HG03378 (cell line): ENCODE measurements around the gene GUCY2F.

ENCODE experiments used
- ATAC-seq: cut with Tn5 transposase; IDR thresholded peaks from one replicate; pipeline ENCODE4 v1.9.1; 2021; ENCODE audit warnings: mild to moderate bottlenecking, moderate library complexity; ENCODE audit not compliant: unreplicated experiment

GUCY2F gene

GRCh38 chrX:109398061-109398460 lies 83.8 kb downstream of the GUCY2F start:
- ATAC-seq: no peak

- ATAC-seq: peak; percentile 56
Observed at GRCh38 chrX:109393859-109394258, 88.0 kb downstream of the GUCY2F start.

GRCh38 chrX:109392895-109393294 lies 89.0 kb downstream of the GUCY2F start:
- ATAC-seq: no peak

GRCh38 chrX:109390556-109390955 lies 91.3 kb downstream of the GUCY2F start:
- ATAC-seq: no peak

- ATAC-seq: no peak
Observed at GRCh38 chrX:109389917-109390316, 92.0 kb downstream of the GUCY2F start.

GRCh38 chrX:109384699-109385098 lies 97.2 kb downstream of the GUCY2F start:
- ATAC-seq: no peak

GRCh38 chrX:109382332-109382731 lies 99.6 kb downstream of the GUCY2F start:
- no peak for ATAC-seq

GRCh38 chrX:109378281-109378680 lies 103.6 kb downstream of the GUCY2F start:
- no peak for ATAC-seq

GRCh38 chrX:109374262-109374960 lies 107.5 kb downstream of the GUCY2F start:
- ATAC-seq: no peak

GRCh38 chrX:109373468-109373867 lies 108.4 kb downstream of the GUCY2F start:
- peak; percentile 68 for ATAC-seq

GRCh38 chrX:109372716-109373115 lies 109.2 kb downstream of the GUCY2F start:
- no peak for ATAC-seq

GRCh38 chrX:109372291-109372690 lies 109.6 kb downstream of the GUCY2F start:
- no peak for ATAC-seq

GRCh38 chrX:109362101-109362500 lies 119.8 kb downstream of the GUCY2F start:
- ATAC-seq: no peak

GRCh38 chrX:109360301-109360700 lies 121.6 kb downstream of the GUCY2F start:
- ATAC-seq: no peak

GRCh38 chrX:109357706-109358105 lies 124.2 kb downstream of the GUCY2F start:
- ATAC-seq: no peak

GRCh38 chrX:109356684-109357083 lies 125.2 kb downstream of the GUCY2F start:
- no peak for ATAC-seq

- ATAC-seq: no peak
Observed at GRCh38 chrX:109352066-109352588, 129.8 kb downstream of the GUCY2F start.

- no peak for ATAC-seq
Observed at GRCh38 chrX:109351557-109351956, 130.3 kb downstream of the GUCY2F start.

GRCh38 chrX:109350551-109350950 lies 131.3 kb downstream of the GUCY2F start:
- ATAC-seq: no peak

- no peak for ATAC-seq
Observed at GRCh38 chrX:109350051-109350450, 131.8 kb downstream of the GUCY2F start.

GRCh38 chrX:109347632-109348031 lies 134.3 kb downstream of the GUCY2F start:
- no peak for ATAC-seq

GRCh38 chrX:109346491-109346890 lies 135.4 kb downstream of the GUCY2F start:
- no peak for ATAC-seq

GRCh38 chrX:109345856-109346255 lies 136.0 kb downstream of the GUCY2F start:
- ATAC-seq: no peak
